Stimulated activated CD4-positive, alpha-beta T cell treated with anti-CD3 and anti-CD28 coated beads, Interleukin-15, amount 100 ng/mL, for 24 hours (primary cell): ENCODE data around the gene FADD.

Experiments used
- DNase-seq: peaks from one replicate; pipeline ENCODE4 v3.0.0-alpha.2; 2020

FADD gene

GRCh38 chr11:70241709-70242108, 38.6 kb downstream of the FADD start:
- DNase-seq: no peak

GRCh38 chr11:70242885-70243284, 39.8 kb downstream of the FADD start:
- DNase-seq: no peak

- no peak for DNase-seq
Observed at GRCh38 chr11:70243912-70244652, 41.0 kb downstream of the FADD start.

- DNase-seq: no peak
Observed at GRCh38 chr11:70244698-70245097, 41.6 kb downstream of the FADD start.

GRCh38 chr11:70246196-70246595, 43.1 kb downstream of the FADD start:
- DNase-seq: no peak

- no peak for DNase-seq
Observed at GRCh38 chr11:70247042-70247709, 44.1 kb downstream of the FADD start.

- DNase-seq: no peak
Observed at GRCh38 chr11:70247710-70248072, 44.6 kb downstream of the FADD start.

GRCh38 chr11:70250876-70251658, 48.0 kb downstream of the FADD start:
- no peak for DNase-seq

- no peak for DNase-seq
Observed at GRCh38 chr11:70251659-70252321, 48.7 kb downstream of the FADD start.

GRCh38 chr11:70252844-70253243, 49.7 kb downstream of the FADD start:
- DNase-seq: no peak

- no peak for DNase-seq
Observed at GRCh38 chr11:70255477-70256116, 52.5 kb downstream of the FADD start.
